Astrocyte (in vitro differentiated cells and primary cell): ENCODE data around the gene PSD4. TPM values are rescaled to one million over a fixed set of nuclear protein-coding genes. Genes with fewer than 3 reads are reported as not detected.

Experiments
- DNase-seq: peaks from one replicate; pipeline ENCODE4 v3.0.0-alpha.2; 2010; ENCODE audit warnings: low read depth
- FAIRE-seq: peaks from 2 replicates; lab custom pipeline; 2011; peaks lifted over from hg19 to GRCh38; lab: Jason Lieb, UNC
- H2AFZ ChIP-seq: 2 replicates; pipeline ENCODE4 v1.6.0; 2012; ENCODE audit warnings: low read depth, low read length, inconsistent platforms
- H3K27ac ChIP-seq: 2 replicates; pipeline ENCODE4 v1.5.1; 2011; ENCODE audit warnings: low read depth, low read length, inconsistent platforms
- H3K27me3 ChIP-seq: 2 replicates; pipeline ENCODE4 v1.6.0; 2011; ENCODE audit warnings: low read length, inconsistent platforms; ENCODE audit not compliant: insufficient read depth
- H3K36me3 ChIP-seq: 2 replicates; pipeline ENCODE4 v1.5.1; 2011; ENCODE audit warnings: low read length, inconsistent platforms; ENCODE audit not compliant: insufficient read depth
- H3K4me1 ChIP-seq: 2 replicates; pipeline ENCODE4 v1.5.1; 2011; ENCODE audit warnings: low read length, inconsistent platforms; ENCODE audit not compliant: insufficient read depth
- H3K4me2 ChIP-seq: 2 replicates; pipeline ENCODE4 v1.6.0; 2012; ENCODE audit warnings: low read length, inconsistent platforms
- H3K4me3 ChIP-seq: 2 replicates; pipeline ENCODE4 v1.5.1; 2011; ENCODE audit warnings: low read depth, mild to moderate bottlenecking, low read length, inconsistent platforms; ENCODE audit not compliant: insufficient read depth
- H3K79me2 ChIP-seq: 2 replicates; pipeline ENCODE4 v1.6.0; 2012; ENCODE audit warnings: mild to moderate bottlenecking, low read length, inconsistent platforms; ENCODE audit not compliant: insufficient read depth
- H3K9ac ChIP-seq: 2 replicates; pipeline ENCODE4 v1.6.0; 2012; ENCODE audit warnings: mild to moderate bottlenecking, low read length, inconsistent platforms
- H3K9me3 ChIP-seq: 2 replicates; pipeline ENCODE4 v1.5.1; 2012; ENCODE audit warnings: low read depth, mild to moderate bottlenecking, low read length, inconsistent platforms; ENCODE audit not compliant: insufficient read depth
- H4K20me1 ChIP-seq: 2 replicates; pipeline ENCODE4 v1.6.0; 2012; ENCODE audit warnings: low read length, inconsistent platforms; ENCODE audit not compliant: insufficient read depth
- H3K27ac Mint-ChIP-seq: one replicate; pipeline ENCODE4 v1.8.0; 2021; ENCODE audit warnings: mild to moderate bottlenecking, mixed read lengths; ENCODE audit not compliant: unreplicated experiment
- H3K27me3 Mint-ChIP-seq: one replicate; pipeline ENCODE4 v1.8.0; 2021; ENCODE audit warnings: low read depth, mixed read lengths; ENCODE audit not compliant: unreplicated experiment
- H3K36me3 Mint-ChIP-seq: one replicate; pipeline ENCODE4 v1.8.0; 2021; ENCODE audit warnings: low read depth, mixed read lengths; ENCODE audit not compliant: unreplicated experiment
- H3K4me1 Mint-ChIP-seq: one replicate; pipeline ENCODE4 v1.8.0; 2021; ENCODE audit warnings: low read depth, mixed read lengths; ENCODE audit not compliant: unreplicated experiment
- H3K4me3 Mint-ChIP-seq: one replicate; pipeline ENCODE4 v1.8.0; 2021; ENCODE audit warnings: mild to moderate bottlenecking, moderate library complexity, mixed read lengths; ENCODE audit not compliant: unreplicated experiment
- H3K9me3 Mint-ChIP-seq: one replicate; pipeline ENCODE4 v1.8.0; 2021; ENCODE audit warnings: mild to moderate bottlenecking, mixed read lengths; ENCODE audit not compliant: unreplicated experiment
- CTCF ChIP-seq: IDR thresholded peaks from 2 replicates; pipeline ENCODE4 v1.5.1; 2011; ENCODE audit warnings: low read depth, mild to moderate bottlenecking, inconsistent platforms, low read length, moderate library complexity; ENCODE audit not compliant: insufficient read depth
- EZH2 ChIP-seq: IDR thresholded peaks from 2 replicates; pipeline ENCODE4 v1.6.1; 2012; ENCODE audit warnings: mild to moderate bottlenecking, low read length, inconsistent platforms; ENCODE audit not compliant: insufficient read depth
- total RNA-seq: library from RNA; stranded (reverse); gene quantifications from 2 replicates; pipeline ENCODE4 v1.2.1, GENCODE V29; 2021

The PSD4 gene
- total RNA-seq, 1 donor from 2014 or later: 4.0 TPM

GRCh38 chr2:113196839-113197238 lies 23.1 kb downstream of the PSD4 start:
- no peaks in the 10 kb centered on the region for H4K20me1 ChIP-seq
- no peaks in the 10 kb centered on the region for H3K9me3 ChIP-seq
- H3K27me3 ChIP-seq: no peaks in the 10 kb centered on the region
- H3K4me3 Mint-ChIP-seq: no peak overlapping the region
- TF ChIP-seq CTCF (no peak), EZH2 (no peak)
- H3K27me3 Mint-ChIP-seq: peaks cover 50% of the 10 kb centered on the region
- DNase-seq (no peak), FAIRE-seq (no peak)
- peaks cover 11% of the 10 kb centered on the region for H3K4me1 ChIP-seq
- no peaks in the 10 kb centered on the region for H3K79me2 ChIP-seq
- no peaks in the 10 kb centered on the region for H3K9me3 Mint-ChIP-seq
- H3K4me2 ChIP-seq: no peak overlapping the region
- no peak overlapping the region for H2AFZ ChIP-seq
- H3K36me3 Mint-ChIP-seq: peaks cover 3% of the 10 kb centered on the region
- H3K9ac ChIP-seq: no peak overlapping the region
- H3K4me1 Mint-ChIP-seq: peaks cover 2% of the 10 kb centered on the region
- no peaks in the 10 kb centered on the region for H3K36me3 ChIP-seq
- H3K27ac ChIP-seq: no peak overlapping the region
- H3K4me3 ChIP-seq: no peak overlapping the region
- H3K27ac Mint-ChIP-seq: no peak overlapping the region

GRCh38 chr2:113197347-113198047 lies 23.7 kb downstream of the PSD4 start:
- no peak for DNase-seq
- no peak overlapping the region for H2AFZ ChIP-seq
- no peaks in the 10 kb centered on the region for H3K36me3 ChIP-seq
- Mint-ChIP-seq H3K27me3 (peaks cover 49% of the 10 kb centered on the region), H3K4me3 (peak overlapping the region; percentile 81), H3K4me1 (peaks cover 2% of the 10 kb centered on the region), H3K36me3 (peaks cover 3% of the 10 kb centered on the region), H3K27ac (no peak overlapping the region), H3K9me3 (no peaks in the 10 kb centered on the region)
- TF ChIP-seq CTCF (no peak), EZH2 (no peak)
- no peak overlapping the region for H3K4me2 ChIP-seq
- H3K9me3 ChIP-seq: no peaks in the 10 kb centered on the region
- H4K20me1 ChIP-seq: no peaks in the 10 kb centered on the region
- no peaks in the 10 kb centered on the region for H3K79me2 ChIP-seq
- no peak for FAIRE-seq
- no peaks in the 10 kb centered on the region for H3K27me3 ChIP-seq
- no peak overlapping the region for H3K9ac ChIP-seq
- no peak overlapping the region for H3K27ac ChIP-seq
- peaks cover 17% of the 10 kb centered on the region for H3K4me1 ChIP-seq
- H3K4me3 ChIP-seq: no peak overlapping the region
